NCI-H1092 (cell line): ENCODE data around the gene C12orf54.
"Not testable (repeated sequence)": the region's sequence is repeated elsewhere in the genome, so short reads cannot be mapped to it uniquely, and the experiment has no call there.

Source experiments
- DNase-seq: peaks from one replicate; lab custom pipeline; 2025; lab: John Stamatoyannopoulos, UW

C12orf54 gene

DNA sequence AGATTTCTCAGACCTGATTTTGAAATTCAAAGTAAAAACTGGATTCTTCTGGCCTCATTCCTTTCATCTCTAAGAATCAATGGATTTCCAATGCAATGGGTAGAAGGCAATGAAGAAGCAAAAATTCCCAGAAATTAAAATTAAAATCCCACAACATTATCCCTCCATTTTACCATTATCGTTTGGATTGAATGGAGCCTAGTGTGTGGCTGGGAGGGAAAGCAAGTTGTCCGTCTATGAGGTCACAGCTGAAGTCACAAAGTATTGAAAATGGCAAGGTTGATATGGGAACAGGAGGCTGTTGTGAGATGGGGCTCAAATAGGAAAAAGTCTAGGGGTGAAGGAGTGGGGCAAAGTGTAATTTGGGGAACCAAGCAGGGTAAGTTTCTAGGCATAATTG lies at the start of gene C12orf54:
Gene C12orf54, plus strand, starts transcription at position 301 of the 400 bp plus-strand sequence. CDS start 799 bp downstream, outside the sequence.
- no peak for DNase-seq

DNA sequence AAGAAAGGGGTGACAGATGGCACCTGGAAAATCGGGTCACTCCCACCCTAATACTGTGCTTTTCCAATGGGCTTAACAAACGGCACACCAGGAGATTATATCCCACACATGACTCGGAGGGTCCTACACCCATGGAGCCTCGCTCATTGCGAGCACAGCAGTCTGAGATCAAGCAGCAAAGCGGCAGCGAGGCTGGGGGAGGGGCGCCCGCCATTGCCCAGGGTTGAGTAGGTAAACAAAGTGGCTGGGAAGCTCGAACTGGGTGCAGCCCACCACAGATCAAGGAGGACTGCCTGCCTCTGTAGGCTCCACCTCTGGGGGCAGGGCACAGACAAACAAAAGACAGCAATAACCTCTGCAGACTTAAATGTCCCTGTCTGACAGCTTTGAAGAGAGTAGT lies 48.3 kb upstream of the C12orf54 start:
- DNase-seq, result not testable (repeated sequence)

DNA sequence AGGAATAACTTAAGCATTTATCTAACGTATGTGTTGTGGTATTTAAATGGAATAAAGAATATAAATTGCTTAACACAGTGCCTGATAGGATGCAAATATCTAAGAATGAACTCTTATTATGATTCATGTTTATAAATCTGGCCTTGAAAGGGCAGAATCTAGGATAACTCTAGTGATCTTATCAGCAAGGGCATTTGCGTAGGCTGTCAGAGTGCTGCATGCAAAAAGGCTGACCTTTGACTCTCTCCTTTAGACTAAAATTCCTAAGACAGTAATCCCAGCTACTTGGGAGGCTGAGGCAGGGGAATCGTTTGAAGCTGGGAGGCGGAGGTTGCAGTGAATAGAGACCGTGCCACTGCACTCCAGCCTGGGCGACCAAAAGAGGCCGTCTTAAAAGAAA lies 41.2 kb upstream of the C12orf54 start:
- no peak for DNase-seq

DNA sequence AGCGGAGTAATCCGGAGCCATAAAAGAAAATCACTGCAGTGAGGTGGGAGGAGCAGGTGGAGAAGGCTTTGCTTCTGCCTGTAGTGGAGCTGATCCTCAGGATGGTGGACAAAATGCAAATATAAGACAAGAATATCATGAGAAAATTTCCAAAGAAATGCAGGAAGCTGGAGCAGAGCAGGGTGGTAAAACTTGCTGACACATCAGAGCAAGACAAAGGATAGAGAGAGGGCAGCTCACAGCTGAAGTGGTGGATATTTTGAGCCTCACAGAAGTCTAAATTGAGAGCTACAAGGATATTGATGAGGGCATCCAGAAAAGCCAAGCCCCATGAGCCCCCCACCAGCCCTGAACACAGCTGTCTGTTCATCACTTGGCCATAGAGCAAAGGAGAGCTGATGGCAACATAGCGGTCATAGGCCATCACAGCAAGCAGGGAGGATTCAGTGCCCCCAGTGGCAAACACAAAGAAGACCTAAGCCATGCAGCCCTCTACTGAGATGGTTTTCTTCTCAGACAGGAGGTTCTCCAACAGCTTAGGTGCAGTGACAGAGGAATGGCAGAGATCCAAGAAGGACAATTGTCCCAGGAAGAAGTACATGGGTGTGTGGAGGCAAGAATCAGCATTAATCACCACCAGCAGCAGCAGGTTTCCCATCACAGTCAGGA lies 40.0 kb upstream of the C12orf54 start:
- DNase-seq, result no peak

DNA sequence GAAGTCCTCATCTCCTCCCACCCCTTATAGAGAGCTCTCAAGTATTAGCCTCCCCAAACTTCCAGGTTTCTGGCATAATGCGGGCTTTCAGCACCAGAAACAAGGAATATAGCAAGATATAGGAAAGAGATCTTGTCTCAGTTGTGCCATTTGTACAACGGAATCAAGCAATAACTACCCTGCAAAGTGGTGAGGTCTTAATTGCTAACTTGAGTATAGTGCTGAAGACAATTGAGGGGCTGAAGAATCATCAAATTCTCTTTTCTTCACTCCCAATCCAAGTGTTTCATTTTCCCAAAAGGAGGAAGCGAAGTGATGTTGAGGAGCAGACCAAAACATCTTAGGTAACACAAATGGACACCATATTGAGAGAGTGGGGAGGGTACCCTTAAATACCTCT lies 36.8 kb upstream of the C12orf54 start:
- DNase-seq, result no peak

DNA sequence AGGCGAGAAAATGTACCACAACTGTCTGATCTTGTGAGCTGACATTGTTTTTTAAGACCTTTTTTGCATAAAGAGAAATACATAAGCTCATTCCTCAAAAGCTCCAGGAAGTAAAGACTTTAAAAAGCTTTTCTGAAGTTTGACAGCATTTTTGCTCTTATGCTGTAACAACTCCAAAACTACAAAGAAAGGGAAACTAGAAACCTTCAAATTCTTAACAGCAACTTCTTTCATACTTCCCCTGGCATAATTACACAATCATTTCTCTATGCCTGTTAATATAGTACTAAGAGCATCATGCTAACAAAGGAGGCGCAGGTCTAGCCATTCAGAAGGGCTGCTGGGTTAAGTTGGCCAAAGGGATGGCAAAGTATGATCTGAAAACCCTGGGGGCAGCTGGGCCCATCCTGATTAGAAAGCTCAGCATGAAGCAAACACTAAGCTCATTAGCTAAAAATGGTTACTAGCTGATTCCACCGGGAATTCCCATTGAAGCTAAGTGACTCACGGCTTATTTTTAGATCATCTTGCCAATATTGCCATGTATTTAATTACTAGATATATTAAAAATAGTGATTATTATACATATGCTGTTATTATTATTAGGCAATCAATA lies 36.0 kb upstream of the C12orf54 start:
- no peak for DNase-seq

DNA sequence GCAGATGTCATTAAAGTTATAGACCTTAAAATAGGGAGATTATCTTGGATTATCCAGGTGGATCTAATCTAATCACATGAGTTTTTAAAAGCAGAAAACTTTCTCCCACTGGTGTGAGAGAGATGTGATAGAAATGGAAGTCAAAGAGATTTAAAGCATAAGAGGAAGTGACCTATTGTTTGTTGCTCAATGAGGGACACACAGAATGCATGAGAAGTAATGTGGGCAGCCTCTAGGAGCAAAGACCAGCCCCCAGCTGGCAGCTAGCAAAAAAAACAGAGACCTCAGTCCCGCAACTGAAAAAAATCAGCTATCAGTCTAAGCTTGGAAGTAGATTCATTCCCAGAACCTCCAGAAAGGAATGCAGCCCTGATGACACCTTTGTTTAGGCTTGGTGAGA lies 34.5 kb upstream of the C12orf54 start:
- no peak for DNase-seq

DNA sequence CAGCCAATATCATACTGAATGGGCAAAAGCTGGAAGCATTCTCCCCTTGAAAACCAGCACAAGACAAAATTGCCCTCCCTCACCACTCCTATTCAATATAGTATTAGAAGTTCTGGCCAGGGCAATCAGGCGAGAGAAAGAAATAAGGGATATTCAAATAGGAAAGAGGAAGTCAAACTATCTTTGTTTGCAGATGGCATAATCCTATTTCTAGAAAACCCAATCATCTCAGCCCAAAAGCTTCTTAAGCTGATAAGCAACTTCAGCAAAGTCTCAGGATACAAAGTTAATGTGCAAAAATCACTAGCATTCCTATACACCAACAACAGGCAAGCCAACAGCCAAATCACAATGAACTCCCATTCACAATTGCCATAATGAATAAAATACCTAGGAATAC lies 30.9 kb upstream of the C12orf54 start:
- no peak for DNase-seq

DNA sequence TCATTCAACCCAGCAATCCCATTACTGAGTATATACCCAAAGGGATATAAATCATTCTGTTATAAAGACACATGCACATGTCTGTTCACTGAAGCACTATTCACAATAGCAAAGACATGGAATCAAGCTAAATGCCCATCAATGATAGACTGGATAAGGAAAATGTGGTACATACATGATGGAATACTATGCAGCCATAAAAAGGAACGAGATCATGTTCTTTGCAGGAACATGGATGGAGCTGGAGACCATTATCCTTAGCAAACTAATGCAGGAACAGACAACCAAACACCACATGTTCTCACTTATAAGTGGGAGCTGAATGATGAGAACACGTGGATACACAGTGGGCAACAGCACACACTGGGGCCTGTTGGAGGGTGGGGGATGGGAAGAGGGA lies 29.3 kb upstream of the C12orf54 start:
- not testable (repeated sequence) for DNase-seq

DNA sequence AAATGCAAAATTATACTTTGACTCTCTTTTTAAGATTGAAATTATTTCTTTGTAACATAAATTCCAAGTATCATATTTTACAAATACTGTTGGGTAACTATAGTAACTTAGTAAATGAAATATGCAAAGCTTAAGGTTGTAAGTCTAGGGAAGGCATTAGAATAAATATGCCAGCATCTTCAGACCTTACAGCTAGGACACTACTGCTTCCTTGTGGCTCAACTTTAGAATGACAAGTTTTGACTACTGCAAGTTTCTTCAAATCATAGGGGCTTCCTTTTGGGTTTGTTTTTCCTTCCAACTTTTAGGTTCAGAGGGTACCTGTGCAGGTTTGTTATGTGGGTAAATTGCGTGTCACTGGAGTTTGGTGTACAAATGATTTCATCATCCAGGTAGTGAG lies 27.6 kb upstream of the C12orf54 start:
- no peak for DNase-seq

DNA sequence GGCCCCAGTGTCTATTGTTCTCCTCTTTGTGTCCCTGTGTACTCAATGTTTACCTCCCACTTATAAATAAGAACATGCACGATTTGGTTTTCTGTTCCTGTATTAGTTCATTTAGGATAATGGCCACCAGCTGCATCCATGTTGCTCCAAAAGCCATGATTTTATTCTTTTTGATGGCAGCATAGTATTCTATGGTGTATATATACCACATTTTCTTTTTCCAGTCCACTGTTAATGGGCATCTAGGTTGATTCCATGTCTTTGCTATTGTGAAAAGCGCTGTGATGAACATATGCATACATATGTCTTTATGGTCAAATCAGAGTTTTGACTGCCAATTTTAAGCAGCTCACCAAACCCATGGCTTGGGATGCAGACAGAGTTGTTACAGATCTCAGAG lies 27.2 kb upstream of the C12orf54 start:
- no peak for DNase-seq

DNA sequence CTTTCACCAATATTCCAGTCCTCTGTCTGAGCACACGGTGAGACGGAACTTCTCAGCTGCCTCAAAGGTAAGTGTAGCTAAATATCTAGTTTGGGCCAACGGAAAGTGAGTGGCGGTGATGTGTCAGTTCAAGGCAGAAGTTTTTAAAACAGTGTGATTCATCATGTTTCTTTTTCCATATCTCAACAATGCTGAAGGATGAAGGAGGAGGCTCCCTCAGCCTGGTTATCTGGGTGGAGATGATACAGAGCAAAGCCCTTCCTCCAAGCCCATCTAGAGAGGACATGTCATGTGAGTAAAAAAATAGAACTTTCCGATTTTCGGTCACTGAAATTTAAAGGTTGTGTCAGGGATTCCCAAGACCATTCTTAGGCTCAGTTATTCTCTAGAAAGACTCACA lies 23.0 kb upstream of the C12orf54 start:
- no peak for DNase-seq

DNA sequence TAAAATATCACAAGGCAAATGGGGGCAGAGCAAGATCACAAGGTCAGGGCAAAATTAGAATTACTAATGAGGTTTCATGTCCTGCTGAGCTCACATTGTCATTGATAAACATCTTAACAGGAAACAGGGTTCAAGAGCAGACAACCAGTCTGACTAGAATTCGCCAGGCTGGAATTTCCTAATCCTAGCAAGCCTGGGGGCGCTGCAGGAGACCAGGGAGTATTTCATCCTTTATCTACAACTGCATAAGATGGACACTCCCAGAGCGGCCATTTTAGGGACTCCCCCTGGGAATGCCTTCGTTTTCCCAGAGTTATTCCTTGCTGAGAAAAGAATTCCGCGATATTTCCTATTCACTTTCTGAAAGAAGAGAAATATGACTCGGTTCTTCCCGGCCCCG lies 13.3 kb upstream of the C12orf54 start:
- not testable (repeated sequence) for DNase-seq

DNA sequence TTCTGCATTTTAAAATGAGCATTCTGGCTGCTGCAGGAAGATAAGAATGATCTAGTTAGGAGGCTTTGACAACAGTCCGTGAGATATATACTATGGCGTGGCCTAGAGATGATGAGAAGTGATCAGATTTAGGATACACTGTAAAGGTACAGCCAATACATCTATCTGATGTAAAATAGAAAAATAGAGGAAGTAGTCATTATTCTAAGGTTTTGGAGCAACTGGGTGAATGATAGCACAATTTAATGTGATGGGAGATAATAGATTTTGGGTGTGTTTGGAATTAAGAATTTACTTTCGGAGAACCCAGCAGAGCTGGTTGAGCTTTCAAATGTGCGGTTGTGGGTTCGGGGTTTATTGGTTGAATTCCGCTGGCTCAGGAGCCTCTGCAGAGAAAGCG lies 10.0 kb upstream of the C12orf54 start, which contains the start of gene ANP32D:
Gene ANP32D, plus strand, starts transcription at position 301 of the 400 bp plus-strand sequence. CDS start 106 bp downstream, outside the sequence.
- DNase-seq, result no peak

DNA sequence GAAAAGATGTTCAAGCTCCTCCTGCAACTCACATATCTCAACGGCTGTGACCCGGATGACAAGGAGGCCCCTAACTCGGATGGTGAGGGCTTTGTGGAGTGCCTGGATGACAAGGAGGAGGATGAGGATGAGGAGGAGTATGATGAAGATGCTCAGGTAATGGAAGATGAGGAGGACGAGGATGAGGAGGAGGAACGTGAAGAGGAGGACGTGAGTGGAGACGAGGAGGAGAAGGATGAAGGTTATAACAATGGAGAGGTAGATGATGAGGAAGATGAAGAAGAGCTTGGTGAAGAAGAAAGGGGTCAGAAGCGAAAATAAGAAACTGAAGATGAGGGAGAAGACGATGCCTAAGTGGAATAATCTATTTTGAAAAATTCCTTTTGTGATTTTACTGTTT lies 9.2 kb upstream of the C12orf54 start:
- no peak for DNase-seq

DNA sequence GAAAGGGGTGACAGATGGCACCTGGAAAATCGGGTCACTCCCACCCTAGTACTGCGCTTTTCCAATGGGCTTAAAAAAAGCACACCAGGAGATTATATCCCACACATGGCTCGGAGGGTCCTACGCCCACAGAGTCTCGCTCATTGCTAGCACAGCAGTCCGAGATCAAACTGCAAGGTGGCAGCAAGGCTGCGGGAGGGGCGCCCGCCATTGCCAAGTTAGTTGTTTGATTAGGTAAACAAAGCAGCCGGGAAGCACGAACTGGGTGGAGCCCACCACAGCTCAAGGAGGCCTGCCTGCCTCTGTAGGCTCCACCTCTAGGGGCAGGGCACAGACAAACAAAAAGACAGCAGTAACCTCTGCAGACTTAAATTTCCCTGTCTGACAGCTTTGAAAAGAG lies 7.8 kb upstream of the C12orf54 start:
- not testable (repeated sequence) for DNase-seq

DNA sequence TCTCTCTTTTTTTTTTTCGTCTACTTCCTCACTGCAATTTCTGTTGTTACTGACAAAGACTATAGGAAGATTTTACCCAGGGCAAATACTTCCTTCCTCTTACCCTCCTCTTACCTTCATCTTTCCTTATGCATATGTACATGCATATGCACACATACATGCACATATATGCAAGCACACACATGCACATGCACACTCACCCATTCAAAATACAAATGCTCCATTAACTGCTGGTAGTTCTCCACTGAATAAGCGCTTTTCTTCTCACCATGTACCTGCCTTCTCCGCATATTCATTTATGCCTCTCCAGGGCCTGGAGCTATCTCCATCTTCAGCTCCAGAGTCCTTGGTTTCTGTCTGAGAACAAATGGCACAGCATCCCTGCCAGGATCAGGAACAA lies 632 bp downstream of the C12orf54 start:
- DNase-seq, result no peak

DNA sequence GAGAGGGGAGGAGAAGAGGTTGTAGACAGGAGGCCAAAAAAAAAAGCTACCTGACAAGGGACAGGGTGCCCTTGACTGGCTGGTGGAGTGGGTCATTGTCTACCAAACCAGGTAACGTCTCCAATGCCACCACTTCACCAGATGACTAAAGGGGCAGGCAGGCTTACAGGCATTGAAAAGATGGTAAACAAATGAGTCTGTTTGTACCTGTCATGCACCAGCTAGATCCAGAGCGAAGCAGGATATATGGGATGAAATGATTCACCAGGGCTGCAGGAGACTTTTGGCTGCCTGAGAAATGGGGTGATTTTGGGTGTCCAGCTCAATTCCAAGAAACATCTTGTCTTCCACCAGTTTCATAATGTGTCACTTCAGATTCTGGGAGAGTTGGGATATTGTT lies 4.0 kb downstream of the C12orf54 start:
- no peak for DNase-seq

DNA sequence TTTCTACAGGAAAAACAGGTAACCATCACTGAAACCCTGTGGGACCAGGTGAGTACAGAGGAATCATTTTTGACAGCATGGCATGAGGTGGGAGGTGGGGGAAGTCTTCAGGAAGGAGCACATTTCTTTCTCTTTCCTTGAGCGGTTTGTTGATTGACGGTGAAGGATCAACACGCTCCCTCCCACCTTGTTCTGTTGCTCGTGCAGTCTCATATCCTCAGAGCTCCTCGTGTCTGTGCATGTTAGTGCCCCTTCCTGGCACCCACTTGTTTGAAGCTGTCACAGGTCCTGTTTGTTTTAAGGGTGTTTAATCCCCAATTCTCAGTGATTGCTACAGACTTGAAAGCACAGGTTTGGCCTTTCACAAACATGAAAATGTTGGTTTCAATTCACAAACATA lies 4.4 kb downstream of the C12orf54 start:
- no peak for DNase-seq

DNA sequence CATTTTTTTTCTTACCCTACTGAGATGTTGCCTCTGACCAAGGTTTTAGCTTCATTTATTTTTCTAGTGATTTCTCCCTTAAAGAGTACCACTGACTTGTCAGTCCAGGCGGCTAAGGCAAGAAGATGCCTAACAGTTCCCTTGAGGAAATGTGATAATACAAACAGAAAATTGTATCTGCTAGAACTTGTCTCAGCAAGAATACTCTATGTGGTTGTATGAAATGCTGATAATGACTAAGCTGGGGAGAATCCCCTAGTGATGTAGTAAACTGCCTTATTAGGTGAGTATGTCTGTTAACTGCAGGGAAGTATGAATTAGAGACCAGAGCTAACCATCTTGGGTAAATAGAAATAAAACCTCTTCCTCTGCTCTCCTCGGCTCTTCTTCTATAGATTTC lies 6.7 kb downstream of the C12orf54 start:
- DNase-seq, result no peak

DNA sequence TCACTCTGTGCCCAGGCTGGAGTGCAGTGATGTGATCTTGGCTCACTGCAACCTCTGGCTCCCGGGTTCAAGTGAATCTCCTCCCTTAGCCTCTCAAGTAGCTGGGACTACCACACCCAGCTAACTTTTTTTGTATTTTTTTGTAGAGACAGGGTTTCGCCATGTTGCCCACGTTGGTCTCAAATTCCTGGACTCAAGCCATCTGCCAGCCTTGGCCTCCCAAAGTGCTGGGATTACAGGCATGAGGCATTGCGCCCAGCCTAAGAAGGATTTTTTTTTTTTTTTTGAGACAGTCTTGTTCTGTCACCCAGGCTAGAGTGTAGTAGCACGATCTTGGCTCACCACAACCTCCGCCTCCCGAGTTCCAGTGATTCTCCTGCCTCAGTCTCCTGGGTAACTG lies 7.2 kb downstream of the C12orf54 start:
- not testable (repeated sequence) for DNase-seq

DNA sequence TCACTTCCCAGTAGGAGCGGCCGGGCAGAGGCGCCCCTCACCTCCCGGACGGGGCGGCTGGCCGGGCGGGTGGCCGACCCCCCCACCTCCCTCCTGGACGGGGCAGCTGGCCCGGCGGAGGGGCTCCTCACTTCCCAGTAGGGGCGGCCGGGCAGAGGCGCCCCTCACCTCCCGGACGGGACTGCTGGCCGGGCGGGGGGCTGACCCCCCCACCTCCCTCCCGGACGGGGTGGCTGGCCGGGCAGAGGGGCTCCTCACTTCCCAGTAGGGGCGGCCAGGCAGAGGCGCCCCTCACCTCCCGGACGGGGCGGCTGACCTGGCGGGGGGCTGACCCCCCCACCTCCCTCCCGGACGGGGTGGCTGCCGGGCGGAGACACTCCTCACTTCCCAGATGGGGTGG lies 18.0 kb downstream of the C12orf54 start:
- not testable (repeated sequence) for DNase-seq

DNA sequence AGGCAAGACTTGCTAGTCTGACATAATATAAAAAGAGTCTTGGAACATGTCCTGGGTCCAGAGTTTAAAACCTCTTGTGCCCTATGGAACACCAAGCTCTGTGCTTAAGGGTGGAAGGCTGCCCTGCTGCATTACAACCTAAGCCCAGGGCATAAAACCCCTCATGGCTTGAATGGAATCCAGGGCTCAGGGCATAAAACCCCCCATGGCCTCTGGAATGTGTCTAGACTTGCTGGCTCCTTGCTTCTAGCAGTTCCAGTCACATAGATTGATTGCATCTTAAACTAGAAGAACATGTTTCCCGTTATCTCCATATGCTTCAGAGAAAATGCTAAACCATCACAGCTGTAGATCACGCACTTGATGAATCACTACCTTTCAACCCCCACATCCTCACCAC lies 24.5 kb downstream of the C12orf54 start:
- DNase-seq, result not testable (repeated sequence)

DNA sequence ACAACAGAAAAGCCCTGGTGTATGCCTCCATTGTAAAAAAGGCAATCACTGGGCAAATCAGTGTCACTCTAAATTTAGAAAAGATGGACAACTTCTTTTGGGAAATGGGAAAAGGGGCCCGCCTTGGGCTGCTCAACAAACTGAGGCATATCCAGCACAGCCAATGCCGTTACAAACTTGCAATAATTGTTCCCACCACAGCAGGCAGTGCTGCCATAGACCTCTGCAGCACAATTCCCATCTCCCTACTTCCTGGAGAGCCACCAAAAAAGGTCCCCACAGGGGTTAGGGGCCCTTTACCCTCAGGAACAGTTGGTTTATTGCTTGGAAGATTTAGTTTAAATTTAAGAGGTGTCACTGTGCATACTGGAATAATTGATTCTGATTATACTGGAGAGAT lies 26.7 kb downstream of the C12orf54 start:
- no peak for DNase-seq
